GM23248 (cell line): Measurements from ENCODE around the gene IQCN. TPM values are rescaled to one million over a fixed set of nuclear protein-coding genes. Genes with fewer than 3 reads are reported as not detected.

Experiments used
- DNase-seq: peaks from one replicate; pipeline ENCODE4 v3.0.0-alpha.2; 2015
- H2AFZ ChIP-seq: fragments of 200-600 bp; sonication (generic); 2 replicates; pipeline ENCODE4 v1.6.1; 2016; ENCODE audit warnings: antibody characterized with exemption
- H3F3A ChIP-seq: fragments of 200-600 bp; sonication (generic); 2 replicates; pipeline ENCODE4 v1.6.1; 2016; ENCODE audit warnings: mild to moderate bottlenecking, antibody characterized with exemption, mixed run types; ENCODE audit not compliant: insufficient read depth
- H3K27ac ChIP-seq: fragments of 200-600 bp; sonication (generic); 2 replicates; pipeline ENCODE4 v1.5.1; 2016; ENCODE audit warnings: mild to moderate bottlenecking
- H3K27me3 ChIP-seq: fragments of 200-600 bp; sonication (generic); replicated peaks from 2 replicates; pipeline ENCODE4 v1.6.1; 2016; ENCODE audit warnings: mild to moderate bottlenecking; ENCODE audit not compliant: insufficient read depth
- H3K36me3 ChIP-seq: fragments of 200-600 bp; sonication (generic); 2 replicates; pipeline ENCODE4 v1.6.1; 2016; ENCODE audit warnings: low read depth, mild to moderate bottlenecking
- H3K4me1 ChIP-seq: fragments of 200-600 bp; sonication (generic); 2 replicates; pipeline ENCODE4 v1.6.1; 2016; ENCODE audit warnings: mild to moderate bottlenecking; ENCODE audit not compliant: insufficient read depth
- H3K4me2 ChIP-seq: fragments of 200-600 bp; sonication (generic); one replicate; pipeline ENCODE4 v1.6.1; 2016; ENCODE audit warnings: mild to moderate bottlenecking; ENCODE audit not compliant: unreplicated experiment
- H3K4me3 ChIP-seq: fragments of 200-600 bp; sonication (generic); 2 replicates; pipeline ENCODE4 v1.5.1; 2016; ENCODE audit warnings: mild to moderate bottlenecking
- H3K79me2 ChIP-seq: fragments of 200-600 bp; sonication (generic); 2 replicates; pipeline ENCODE4 v1.6.1; 2016; ENCODE audit warnings: mild to moderate bottlenecking; ENCODE audit not compliant: insufficient read depth
- H3K9ac ChIP-seq: fragments of 200-600 bp; sonication (generic); 2 replicates; pipeline ENCODE4 v1.6.1; 2016; ENCODE audit warnings: mild to moderate bottlenecking
- H3K9me2 ChIP-seq: fragments of 200-600 bp; sonication (generic); 2 replicates; pipeline ENCODE4 v1.6.1; 2016; ENCODE audit warnings: mixed run types, mild to moderate bottlenecking, moderate library complexity; ENCODE audit not compliant: insufficient read depth
- H3K9me3 ChIP-seq: fragments of 200-600 bp; sonication (generic); one replicate; pipeline ENCODE4 v1.6.1; 2017; ENCODE audit warnings: low read depth
- H4K20me1 ChIP-seq: fragments of 200-600 bp; sonication (generic); 2 replicates; pipeline ENCODE4 v1.6.0; 2016; ENCODE audit not compliant: insufficient read depth
- EZH2 ChIP-seq: fragments of 200-600 bp; sonication (generic); IDR thresholded peaks from 2 replicates; pipeline ENCODE4 v1.6.1; 2018; ENCODE audit warnings: antibody characterized with exemption, mild to moderate bottlenecking; ENCODE audit not compliant: insufficient read depth, poor library complexity, severe bottlenecking
- EZH2phosphoT487 ChIP-seq: fragments of 200-600 bp; sonication (generic); IDR thresholded peaks from 2 replicates; pipeline ENCODE4 v1.6.1; 2018; ENCODE audit warnings: antibody characterized with exemption, moderate library complexity, mild to moderate bottlenecking, low read depth; ENCODE audit not compliant: insufficient read depth
- WGBS, 2 experiments: methylation state at CpG; one replicate each; pipeline ENCODE4 v1.1.6; 2015 to 2017; ENCODE audit warnings: low lambda C conversion rate in 2 of 2, low coverage in 1 of 2; ENCODE audit errors: missing lambda C conversion rate in 2 of 2; 5-methylcytosine and 5-hydroxymethylcytosine counted together
- in situ Hi-C: fragments of 300-500 bp; cut with MboI; formaldehyde crosslinking; loops from 2 replicates; pipeline ENCODE4 v1.15.0; 2020
- polyA plus RNA-seq: library from polyadenylated mRNA; unstranded; fragments of >200 nt; fragmentation: Nextera tagmentation; extraction: Ambion mirVana; gene quantifications from 2 replicates; pipeline ENCODE4 v1.2.1, GENCODE V29; 2016
- total RNA-seq: library from RNA; depleted of rRNA; stranded (reverse); fragments of >200 nt; shearing (Covaris generic); gene quantifications from 2 replicates; pipeline ENCODE4 v1.2.3, GENCODE V29; 2014

The IQCN gene
- total and polyA plus RNA-seq, 2 experiments from 2014 or later, result 0.11 to 0.16 TPM

DNA sequence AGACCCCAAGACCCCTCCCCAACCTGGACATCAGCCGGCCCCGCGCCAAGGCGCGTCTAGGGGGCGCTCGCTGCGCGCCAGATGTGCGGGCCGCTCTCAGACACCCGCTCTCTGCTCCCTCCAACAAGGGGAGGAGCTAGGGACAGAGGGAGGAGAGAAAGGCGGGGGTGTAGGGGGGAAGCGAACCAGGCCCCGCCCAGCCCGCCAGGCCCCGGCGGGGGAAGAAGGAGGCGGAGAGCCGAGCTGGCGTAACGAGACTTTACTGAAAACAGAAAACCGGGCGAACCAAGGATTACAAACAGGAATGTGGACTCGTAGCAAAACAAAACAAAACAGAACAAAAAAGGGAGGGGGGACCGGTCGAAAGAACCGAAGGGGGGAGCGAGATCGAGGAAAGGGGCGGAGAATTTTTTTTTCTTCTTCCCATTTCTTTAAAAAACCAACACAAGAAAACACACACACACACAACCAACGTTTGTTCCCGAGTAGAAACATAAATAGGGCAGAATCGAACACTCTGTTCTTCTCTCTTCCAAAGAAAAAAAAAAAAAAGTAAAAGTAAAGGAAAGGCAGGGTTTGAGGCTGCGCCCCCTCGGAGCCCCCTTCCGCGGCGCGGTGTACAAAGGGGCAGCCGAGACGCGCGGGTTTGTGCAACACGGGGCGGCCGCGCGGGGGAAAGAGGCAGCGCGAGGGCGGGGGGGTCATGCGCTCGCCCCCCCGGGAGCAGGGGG, 5.4 kb upstream of the IQCN start:
- no peak overlapping the region for H2AFZ ChIP-seq
- H3K4me2 ChIP-seq, result peak overlapping the region; percentile 93
- 0 to 2% methylated on average over 26 to 54 of the region's 55 CpGs for WGBS, 2 experiments
- H3K9me2 ChIP-seq, result no peaks in the 10 kb centered on the region
- no peaks in the 10 kb centered on the region for H3K27me3 ChIP-seq
- peak; percentile 97 for DNase-seq
- H4K20me1 ChIP-seq, result peaks cover 8% of the 10 kb centered on the region; the same call in 1 of the 2 replicates
- H3K9me3 ChIP-seq, result no peaks in the 10 kb centered on the region
- H3F3A ChIP-seq, result peaks cover 39% of the 10 kb centered on the region
- peak overlapping the region; percentile 89 for H3K4me3 ChIP-seq
- H3K4me1 ChIP-seq, result peaks cover 31% of the 10 kb centered on the region
- H3K27ac ChIP-seq, result peak overlapping the region; percentile 95
- in situ Hi-C loops, result loop anchor here (5.0 kb wide), 1 partner anchor 43 kb away; the partner anchor contains the start of gene LSM4
- H3K9ac ChIP-seq, result peak overlapping the region; percentile 99
- H3K36me3 ChIP-seq, result peaks cover 8% of the 10 kb centered on the region
- TF ChIP-seq EZH2, result no peak
- no peak for TF ChIP-seq EZH2phosphoT487
- H3K79me2 ChIP-seq, result peaks cover 49% of the 10 kb centered on the region

DNA sequence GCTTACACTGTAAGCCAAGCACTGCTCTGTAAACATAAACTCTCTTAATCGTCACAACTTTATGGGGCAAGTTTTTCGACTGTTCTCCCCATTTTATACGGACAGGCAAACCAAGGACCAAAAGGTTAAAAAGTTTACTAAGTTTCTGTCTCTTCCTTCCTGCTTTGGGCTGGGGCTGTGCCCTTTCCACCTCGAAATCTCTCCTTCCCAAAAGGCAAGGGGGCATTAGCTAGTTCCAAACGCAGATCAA, 4.9 kb upstream of the IQCN start:
- H3K36me3 ChIP-seq, result peaks cover 8% of the 10 kb centered on the region
- no peak for DNase-seq
- peak overlapping the region; percentile 93 for H3K4me2 ChIP-seq
- H3K9me3 ChIP-seq, result no peaks in the 10 kb centered on the region
- peak overlapping the region; percentile 95 for H3K27ac ChIP-seq
- TF ChIP-seq EZH2phosphoT487 (no peak), EZH2 (no peak)
- H2AFZ ChIP-seq, result no peak overlapping the region
- no peaks in the 10 kb centered on the region for H3K9me2 ChIP-seq
- no peaks in the 10 kb centered on the region for H3K27me3 ChIP-seq
- in situ Hi-C loops, result loop anchor here (5.0 kb wide), 1 partner anchor 43 kb away; the partner anchor contains the start of gene LSM4
- H4K20me1 ChIP-seq, result peaks cover 8% of the 10 kb centered on the region; the same call in 1 of the 2 replicates
- peaks cover 36% of the 10 kb centered on the region for H3K4me1 ChIP-seq
- 1 to 4% methylated on average over 5 of the region's 5 CpGs for WGBS, 2 experiments
- H3F3A ChIP-seq, result peaks cover 37% of the 10 kb centered on the region
- H3K4me3 ChIP-seq, result peak overlapping the region; percentile 89
- H3K79me2 ChIP-seq, result peaks cover 52% of the 10 kb centered on the region
- H3K9ac ChIP-seq, result peak overlapping the region; percentile 99

DNA sequence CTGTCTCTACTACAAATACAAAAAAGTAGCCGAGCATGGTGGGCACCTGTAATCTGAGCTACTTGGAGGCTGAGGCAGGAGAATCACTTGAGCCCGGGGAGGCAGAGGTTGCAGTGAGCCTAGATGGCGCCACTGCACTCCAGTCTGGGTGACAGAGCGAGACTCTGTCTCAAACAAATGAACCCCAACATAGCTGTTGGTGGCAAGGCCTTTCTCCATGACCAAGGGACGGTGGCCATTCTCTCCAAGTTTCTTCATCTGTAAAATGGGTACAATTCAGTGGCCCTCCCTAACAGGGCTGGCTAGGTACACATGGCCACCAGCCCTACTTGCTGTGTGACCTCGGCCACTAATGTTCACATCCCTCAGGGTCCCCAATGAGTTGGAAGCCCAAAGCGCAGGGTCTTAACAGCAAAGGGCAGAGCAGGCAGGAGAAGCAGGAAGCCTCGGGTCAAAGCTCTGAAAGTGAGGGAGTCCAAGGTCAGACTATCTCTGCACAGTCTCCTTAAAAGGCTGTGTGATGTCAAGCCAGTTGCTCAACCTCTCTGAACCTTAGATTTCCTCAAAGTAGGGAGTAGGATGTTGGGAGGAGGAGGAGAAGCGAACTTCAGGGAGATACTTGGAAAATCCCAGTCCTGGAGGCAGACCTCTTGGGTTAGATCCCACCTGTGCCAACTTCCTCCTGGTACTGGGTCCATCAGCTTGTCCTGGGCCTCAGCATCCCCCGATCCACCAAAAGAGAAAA, 4.4 kb upstream of the IQCN start:
- H3K79me2 ChIP-seq, result peaks cover 57% of the 10 kb centered on the region

DNA sequence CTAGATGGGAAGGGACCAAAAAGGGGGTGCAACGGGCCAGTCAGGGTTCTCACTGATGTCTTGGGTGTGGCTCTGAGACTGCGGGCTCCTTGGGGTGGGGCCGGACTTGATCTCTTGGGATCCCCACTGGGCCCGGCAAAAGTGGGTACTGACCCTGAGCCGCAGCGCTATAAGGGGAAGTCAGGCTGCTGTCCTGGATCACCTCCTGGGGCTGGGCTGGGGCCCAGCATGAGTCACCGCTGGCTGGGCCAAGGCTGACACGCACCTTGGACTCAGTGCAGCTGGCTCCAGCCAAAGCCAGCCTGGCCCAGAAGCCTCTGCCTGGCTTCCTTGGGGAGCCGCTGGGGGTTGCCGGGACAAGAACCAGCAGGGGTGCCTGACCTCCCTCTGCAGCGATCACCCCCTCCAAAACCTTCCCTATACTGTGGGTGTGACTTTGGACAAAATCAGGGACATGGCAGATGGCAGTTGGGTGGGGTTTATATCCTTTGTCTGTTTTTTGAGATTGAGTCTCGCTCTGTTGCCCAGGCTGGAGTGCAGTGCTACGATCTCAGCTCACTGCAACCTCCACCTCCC, 617 bp upstream of the IQCN start:
- H3K9me3 ChIP-seq, result no peaks in the 10 kb centered on the region
- DNase-seq, result peak; percentile 96
- H3K4me3 ChIP-seq, result peak overlapping the region; percentile 9; the same call in 1 of the 2 replicates
- TF ChIP-seq EZH2phosphoT487 (no peak), EZH2 (no peak)
- H3K27ac ChIP-seq, result peak overlapping the region; percentile 88
- peaks cover 27% of the 10 kb centered on the region for H3F3A ChIP-seq
- peak overlapping the region; percentile 74 for H3K9ac ChIP-seq
- H2AFZ ChIP-seq, result no peak overlapping the region
- H4K20me1 ChIP-seq, result peaks cover 8% of the 10 kb centered on the region; the same call in 1 of the 2 replicates
- H3K27me3 ChIP-seq, result no peaks in the 10 kb centered on the region
- H3K79me2 ChIP-seq, result peaks cover 59% of the 10 kb centered on the region
- H3K9me2 ChIP-seq, result no peaks in the 10 kb centered on the region
- H3K4me2 ChIP-seq, result peak overlapping the region; percentile 40
- H3K4me1 ChIP-seq, result peaks cover 28% of the 10 kb centered on the region
- peaks cover 8% of the 10 kb centered on the region for H3K36me3 ChIP-seq
- 5 to 6% methylated on average over 13 of the region's 13 CpGs for WGBS, 2 experiments
- in situ Hi-C loops, result loop anchor here (5.0 kb wide), 1 partner anchor 47 kb away; the partner anchor contains the start of gene LSM4

More for the DNA sequence above, 4.4 kb upstream of the IQCN start:
- peak overlapping the region; percentile 93 for H3K4me2 ChIP-seq
- no peaks in the 10 kb centered on the region for H3K9me2 ChIP-seq
- in situ Hi-C loops, result loop anchor here (5.0 kb wide), 1 partner anchor 44 kb away; the partner anchor contains the start of gene LSM4
- no peak overlapping the region for H2AFZ ChIP-seq
- DNase-seq, result peak; percentile 50
- TF ChIP-seq EZH2, result no peak
- TF ChIP-seq EZH2phosphoT487, result no peak
- H3K9ac ChIP-seq, result peak overlapping the region; percentile 99
- H3K27ac ChIP-seq, result peak overlapping the region; percentile 95
- peaks cover 8% of the 10 kb centered on the region; the same call in 1 of the 2 replicates for H4K20me1 ChIP-seq
- peaks cover 8% of the 10 kb centered on the region for H3K36me3 ChIP-seq
- H3K4me3 ChIP-seq, result peak overlapping the region; percentile 89
- WGBS, 2 experiments, result 45 to 49% methylated on average over 10 of the region's 10 CpGs
- no peaks in the 10 kb centered on the region for H3K27me3 ChIP-seq
- peaks cover 37% of the 10 kb centered on the region for H3F3A ChIP-seq
- no peaks in the 10 kb centered on the region for H3K9me3 ChIP-seq
- peaks cover 38% of the 10 kb centered on the region for H3K4me1 ChIP-seq
